HL-60/S4 treated with phorbol 12-myristate 13-acetate at 8.2 ng/mL for 4 days and 3 days (cell line): ENCODE results near the gene OR4X2.
"Not testable (repeated sequence)": the region's sequence is repeated elsewhere in the genome, so short reads cannot be mapped to it uniquely, and the experiment has no call there.

Experiments used
- in situ Hi-C: fragments of 300-500 bp; cut with MboI; formaldehyde crosslinking; loops from 2 replicates; pipeline ENCODE4 v1.15.0; 2022; ENCODE audit warnings: low sequenced_read_pairs

Gene OR4X2, protein sequence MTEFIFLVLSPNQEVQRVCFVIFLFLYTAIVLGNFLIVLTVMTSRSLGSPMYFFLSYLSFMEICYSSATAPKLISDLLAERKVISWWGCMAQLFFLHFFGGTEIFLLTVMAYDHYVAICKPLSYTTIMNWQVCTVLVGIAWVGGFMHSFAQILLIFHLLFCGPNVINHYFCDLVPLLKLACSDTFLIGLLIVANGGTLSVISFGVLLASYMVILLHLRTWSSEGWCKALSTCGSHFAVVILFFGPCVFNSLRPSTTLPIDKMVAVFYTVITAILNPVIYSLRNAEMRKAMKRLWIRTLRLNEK

DNA sequence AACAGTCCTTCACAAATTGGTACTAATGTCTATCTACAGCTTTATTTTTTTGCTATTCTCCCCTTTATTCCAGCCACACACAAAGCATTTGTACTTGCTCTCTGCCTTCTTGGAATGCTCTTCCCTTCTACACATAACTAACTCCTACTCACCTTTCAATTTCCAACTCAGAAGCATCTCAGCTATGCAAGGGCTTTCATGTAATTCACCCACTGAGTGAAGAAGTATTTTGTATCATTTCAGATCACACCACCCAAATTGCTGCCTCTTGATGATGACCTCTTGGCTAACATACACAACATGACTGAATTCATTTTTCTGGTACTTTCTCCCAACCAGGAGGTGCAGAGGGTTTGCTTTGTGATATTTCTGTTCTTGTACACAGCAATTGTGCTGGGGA, at the start of gene OR4X2:
OR4X2 (plus strand) TSS at position 301 of the 400 bp plus-strand sequence; CDS start at position 301, 0 bp downstream.
- in situ Hi-C loops = no loop called here

- in situ Hi-C loops = no loop called here
These were observed 37.0 kb upstream of the OR4X2 start for GRCh38 chr11:48207881-48208280.

- in situ Hi-C loops = no loop called here
These were observed 34.9 kb upstream of the OR4X2 start for GRCh38 chr11:48210052-48210451.

DNA sequence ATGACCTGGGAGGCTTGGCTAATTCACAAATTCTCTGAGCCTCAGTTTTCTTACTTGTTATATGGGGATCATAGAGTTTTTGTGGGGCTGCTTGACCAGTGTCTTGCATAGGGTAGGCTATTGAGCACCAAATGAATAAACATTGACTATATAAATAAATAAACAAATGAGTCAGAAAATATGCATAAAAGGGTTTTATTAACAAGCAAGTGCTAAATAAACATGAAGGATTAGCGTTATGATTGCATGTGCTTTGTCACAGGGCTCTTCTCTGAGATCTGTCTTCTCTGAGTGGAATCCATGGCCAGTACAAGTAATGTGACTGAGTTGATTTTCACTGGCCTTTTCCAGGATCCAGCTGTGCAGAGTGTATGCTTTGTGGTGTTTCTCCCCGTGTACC, 28.4 kb upstream of the OR4X2 start, which contains the start of gene OR4B1:
OR4B1 (plus strand) TSS at position 301 of the 400 bp plus-strand sequence; CDS start at position 301, 0 bp downstream.
- in situ Hi-C loops = no loop called here

DNA sequence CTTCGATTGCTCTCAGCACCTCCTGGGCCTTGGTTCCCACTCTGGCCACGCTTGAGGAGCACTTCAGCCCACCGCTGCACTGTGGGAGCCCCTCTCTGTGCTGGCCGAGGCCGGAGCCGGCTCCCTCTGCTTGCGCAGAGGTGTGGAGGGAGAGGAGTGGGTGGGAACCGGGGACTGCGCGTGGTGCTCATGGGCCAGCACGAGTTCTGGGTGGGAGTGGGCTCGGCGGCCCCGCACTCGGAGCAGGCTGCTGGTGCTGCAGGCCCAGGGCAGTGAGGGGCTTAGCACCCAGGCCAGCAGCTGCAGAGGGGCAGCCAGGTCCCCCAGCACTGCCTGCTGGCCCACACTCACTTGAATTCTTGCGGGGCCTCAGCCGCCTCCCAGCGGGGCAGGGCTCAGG, 16.1 kb upstream of the OR4X2 start:
- in situ Hi-C loops = no loop called here

GRCh38 chr11:48230057-48230456, 14.8 kb upstream of the OR4X2 start:
- in situ Hi-C loops = not testable (repeated sequence)

DNA sequence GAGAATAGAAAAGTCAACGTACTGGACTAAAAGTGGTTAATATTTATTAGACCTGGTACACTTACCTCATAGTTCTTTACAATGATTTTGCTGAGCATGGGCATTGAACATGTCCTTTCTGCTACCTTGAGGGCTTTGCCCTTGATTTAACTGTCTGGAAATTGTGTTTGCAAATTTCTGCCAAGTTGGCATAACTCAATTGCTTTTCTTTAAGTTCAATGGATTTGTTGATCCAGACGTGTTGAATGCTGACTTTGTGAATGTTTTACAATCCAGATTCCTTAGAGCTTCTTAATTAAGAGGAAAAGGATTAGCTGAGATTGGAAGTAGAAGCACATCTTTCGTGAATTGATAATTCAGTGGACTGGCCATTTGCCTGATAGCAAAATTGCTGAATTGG, 7.2 kb upstream of the OR4X2 start:
- in situ Hi-C loops = no loop called here

GRCh38 chr11:48242501-48242900, 2.4 kb upstream of the OR4X2 start:
- in situ Hi-C loops = no loop called here

DNA sequence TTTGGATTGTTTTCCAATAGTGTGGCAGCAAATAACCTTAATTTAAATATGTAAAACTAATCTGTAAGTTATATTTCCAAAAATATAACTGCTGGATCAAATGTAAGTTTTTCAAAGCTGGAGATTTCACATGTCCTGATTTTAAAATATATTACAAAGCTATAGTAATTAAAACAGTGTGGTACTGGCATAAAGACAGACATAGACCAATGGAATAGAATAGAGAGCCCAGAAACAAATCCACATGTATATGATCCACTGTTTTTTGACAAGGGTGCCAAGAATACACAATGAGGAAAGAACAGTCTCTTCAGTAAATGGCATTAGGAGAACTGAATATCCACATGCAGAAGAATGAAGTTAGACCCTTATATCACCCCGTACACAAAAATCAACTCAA, 4.0 kb downstream of the OR4X2 start:
- in situ Hi-C loops = no loop called here

DNA sequence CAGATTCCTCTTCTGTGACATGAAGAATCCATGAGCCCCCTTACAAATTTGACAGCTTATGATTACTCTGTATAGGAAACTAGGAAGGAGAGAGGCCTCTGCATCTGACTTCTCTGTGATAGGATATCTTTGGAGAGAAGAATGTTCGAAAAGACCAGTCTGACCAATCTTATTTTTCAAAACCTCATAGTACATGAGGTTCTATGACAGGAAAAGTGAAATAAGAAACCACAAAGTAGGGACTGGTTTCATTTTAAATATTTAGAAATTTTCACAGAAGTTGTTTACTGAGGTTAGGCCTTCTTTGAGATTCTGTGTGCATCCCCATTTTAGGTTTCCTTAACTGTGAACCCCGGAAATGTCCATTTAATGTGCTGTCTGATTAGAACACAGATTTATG, 16.7 kb downstream of the OR4X2 start:
- in situ Hi-C loops = no loop called here

DNA sequence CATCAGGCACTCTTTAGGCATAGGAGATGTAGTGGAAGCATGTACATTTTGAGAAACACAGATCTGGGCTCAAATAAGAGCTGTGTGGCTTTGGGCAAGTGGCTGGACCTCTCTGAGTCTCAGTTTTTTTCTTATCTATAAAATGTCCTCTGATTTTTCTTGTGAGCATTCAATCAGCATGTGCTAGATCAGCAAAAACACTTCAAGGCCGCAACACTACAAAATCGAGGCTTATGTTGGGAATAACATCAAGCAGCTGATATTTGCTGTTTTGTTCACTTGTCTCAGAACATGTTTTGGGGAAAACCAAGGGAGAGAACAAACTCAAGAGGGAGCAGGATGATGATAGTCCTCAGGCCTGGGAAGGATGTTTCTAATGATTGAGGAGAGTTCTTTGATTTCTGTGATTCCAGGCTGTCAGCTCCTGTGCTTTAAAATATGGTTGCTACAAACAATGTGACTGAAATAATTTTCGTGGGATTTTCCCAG, 18.6 kb downstream of the OR4X2 start, which contains the start of gene OR4X1:
OR4X1 (plus strand) TSS at position 439 of the 489 bp plus-strand sequence; CDS start at position 439, 0 bp downstream.
- in situ Hi-C loops = no loop called here

GRCh38 chr11:48270621-48271020, 25.7 kb downstream of the OR4X2 start:
- in situ Hi-C loops = no loop called here

GRCh38 chr11:48272606-48273005, 27.7 kb downstream of the OR4X2 start:
- in situ Hi-C loops = no loop called here
